ENCODE data around the gene SLC25A45. TPM values are rescaled to one million over a fixed set of nuclear protein-coding genes. Genes with fewer than 3 reads are reported as not detected.

The SLC25A45 gene
- total RNA-seq, 1 donor from 2014 or later: 0.26 TPM

- no peak for TF ChIP-seq CTCF (IDR thresholded peaks at IDR 0.05; ENCODE audit: insufficient read depth, low read length, severe bottlenecking)
- peaks cover 15% of the 10 kb centered on the region for H3K36me3 ChIP-seq (ENCODE audit: control insufficient read depth, insufficient read depth, low read length)
- peaks cover 6% of the 10 kb centered on the region for H3K27me3 ChIP-seq (ENCODE audit: control insufficient read depth, insufficient read depth, low read length)
- no peak overlapping the region for H3K4me3 ChIP-seq (ENCODE audit: low read depth, low read length)
- no peak for DNase-seq (ENCODE audit: low read depth)
- no peak for FAIRE-seq
These were observed 29.1 kb downstream of the SLC25A45 start for GRCh38 chr11:65353376-65353775.

- Histone ChIP-seq H3K36me3 (ENCODE audit: control insufficient read depth, insufficient read depth, low read length) (peaks cover 17% of the 10 kb centered on the region), H3K27me3 (ENCODE audit: control insufficient read depth, insufficient read depth, low read length) (peaks cover 6% of the 10 kb centered on the region), H3K4me3 (ENCODE audit: low read depth, low read length) (no peak overlapping the region)
- no peak for FAIRE-seq
- TF ChIP-seq CTCF (IDR thresholded peaks at IDR 0.05; ENCODE audit: insufficient read depth, low read length, severe bottlenecking): no peak
- DNase-seq (ENCODE audit: low read depth): no peak
These were observed 29.7 kb downstream of the SLC25A45 start for GRCh38 chr11:65352783-65353182.

GRCh38 chr11:65351511-65351910, 30.9 kb downstream of the SLC25A45 start:
- Histone ChIP-seq H3K4me3 (ENCODE audit: low read depth, low read length) (no peak overlapping the region), H3K36me3 (ENCODE audit: control insufficient read depth, insufficient read depth, low read length) (peaks cover 18% of the 10 kb centered on the region), H3K27me3 (ENCODE audit: control insufficient read depth, insufficient read depth, low read length) (no peaks in the 10 kb centered on the region)
- no peak for TF ChIP-seq CTCF (IDR thresholded peaks at IDR 0.05; ENCODE audit: insufficient read depth, low read length, severe bottlenecking)
- DNase-seq (ENCODE audit: low read depth) (no peak), FAIRE-seq (no peak)

GRCh38 chr11:65341856-65342255, 40.6 kb downstream of the SLC25A45 start:
- DNase-seq (ENCODE audit: low read depth) (no peak), FAIRE-seq (no peak)
- Histone ChIP-seq H3K36me3 (ENCODE audit: control insufficient read depth, insufficient read depth, low read length) (peaks cover 33% of the 10 kb centered on the region), H3K27me3 (ENCODE audit: control insufficient read depth, insufficient read depth, low read length) (no peaks in the 10 kb centered on the region), H3K4me3 (ENCODE audit: low read depth, low read length) (no peak overlapping the region)
- TF ChIP-seq CTCF (IDR thresholded peaks at IDR 0.05; ENCODE audit: insufficient read depth, low read length, severe bottlenecking): no peak

GRCh38 chr11:65340226-65340625, 42.2 kb downstream of the SLC25A45 start:
- TF ChIP-seq CTCF (IDR thresholded peaks at IDR 0.05; ENCODE audit: insufficient read depth, low read length, severe bottlenecking): no peak
- no peak overlapping the region for H3K4me3 ChIP-seq (ENCODE audit: low read depth, low read length)
- DNase-seq (ENCODE audit: low read depth): no peak
- FAIRE-seq: no peak
- peaks cover 26% of the 10 kb centered on the region for H3K36me3 ChIP-seq (ENCODE audit: control insufficient read depth, insufficient read depth, low read length)
- H3K27me3 ChIP-seq (ENCODE audit: control insufficient read depth, insufficient read depth, low read length): no peaks in the 10 kb centered on the region

- Histone ChIP-seq H3K4me3 (ENCODE audit: low read depth, low read length) (no peak overlapping the region), H3K27me3 (ENCODE audit: control insufficient read depth, insufficient read depth, low read length) (no peaks in the 10 kb centered on the region), H3K36me3 (ENCODE audit: control insufficient read depth, insufficient read depth, low read length) (peaks cover 18% of the 10 kb centered on the region)
- FAIRE-seq (no peak), DNase-seq (ENCODE audit: low read depth) (no peak)
- TF ChIP-seq CTCF (IDR thresholded peaks at IDR 0.05; ENCODE audit: insufficient read depth, low read length, severe bottlenecking): no peak
These were observed 43.8 kb downstream of the SLC25A45 start for GRCh38 chr11:65338676-65339075.

Measured in bronchial epithelial cell (primary cell).